Esophagus muscularis mucosa (tissue), 4 donors: ENCODE measurements around the gene VPS37C.

Experiments used
- EP300 ChIP-seq: sonication (generic); formaldehyde crosslinking; IDR thresholded peaks from one replicate; pipeline ENCODE4 v1.6.1; 2017; ENCODE audit warnings: antibody characterized with exemption
- POLR2AphosphoS5 ChIP-seq, 2 donors: sonication (generic); formaldehyde crosslinking; IDR thresholded peaks; one replicate each; pipeline ENCODE4 v1.6.1; 2017; ENCODE audit warnings: antibody characterized with exemption in 2 of 2
- TF ChIP-seq, protein P1 (sequence below), 3 experiments: fragments of 200-600 bp in 2 of 3; fragments of 450-650 bp in 1 of 3; sonication (generic) in 2 of 3; IDR thresholded peaks; one replicate each; pipeline ENCODE4 v1.5.1; 2017 to 2019; ENCODE audit warnings: antibody characterized with exemption in 3 of 3, mild to moderate bottlenecking in 2 of 3, moderate library complexity in 1 of 3

DNA sequence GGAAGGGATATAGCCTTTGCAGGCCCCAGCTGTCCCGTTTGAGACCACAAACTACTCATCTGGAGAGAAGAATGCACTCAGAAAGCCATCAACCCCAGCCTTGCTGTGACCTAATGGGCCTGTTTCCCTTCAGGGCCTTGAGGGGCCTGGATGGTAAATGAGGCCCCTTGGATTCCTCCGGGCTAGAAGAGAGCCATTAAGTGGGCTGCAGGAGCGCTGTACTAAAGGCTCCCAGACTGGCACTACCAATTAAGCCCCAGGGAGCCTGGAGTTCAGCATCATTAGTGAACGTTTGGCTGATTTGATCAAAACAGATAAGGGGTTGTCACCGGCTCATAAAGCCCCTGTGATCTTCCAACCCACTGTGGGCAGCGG is 35.9 kb downstream of the VPS37C start:
- TF ChIP-seq, protein P1, sequence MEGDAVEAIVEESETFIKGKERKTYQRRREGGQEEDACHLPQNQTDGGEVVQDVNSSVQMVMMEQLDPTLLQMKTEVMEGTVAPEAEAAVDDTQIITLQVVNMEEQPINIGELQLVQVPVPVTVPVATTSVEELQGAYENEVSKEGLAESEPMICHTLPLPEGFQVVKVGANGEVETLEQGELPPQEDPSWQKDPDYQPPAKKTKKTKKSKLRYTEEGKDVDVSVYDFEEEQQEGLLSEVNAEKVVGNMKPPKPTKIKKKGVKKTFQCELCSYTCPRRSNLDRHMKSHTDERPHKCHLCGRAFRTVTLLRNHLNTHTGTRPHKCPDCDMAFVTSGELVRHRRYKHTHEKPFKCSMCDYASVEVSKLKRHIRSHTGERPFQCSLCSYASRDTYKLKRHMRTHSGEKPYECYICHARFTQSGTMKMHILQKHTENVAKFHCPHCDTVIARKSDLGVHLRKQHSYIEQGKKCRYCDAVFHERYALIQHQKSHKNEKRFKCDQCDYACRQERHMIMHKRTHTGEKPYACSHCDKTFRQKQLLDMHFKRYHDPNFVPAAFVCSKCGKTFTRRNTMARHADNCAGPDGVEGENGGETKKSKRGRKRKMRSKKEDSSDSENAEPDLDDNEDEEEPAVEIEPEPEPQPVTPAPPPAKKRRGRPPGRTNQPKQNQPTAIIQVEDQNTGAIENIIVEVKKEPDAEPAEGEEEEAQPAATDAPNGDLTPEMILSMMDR (IDR thresholded peaks at IDR 0.05), result no peak
- TF ChIP-seq EP300 (no peak), POLR2AphosphoS5 (IDR thresholded peaks at IDR 0.05) (no peak)
